Loucy (cell line): ENCODE data around the gene LDHAL6B.

ENCODE experiments used
- CTCF ChIP-seq: fragments of 200-600 bp; sonication (generic); conservative IDR thresholded peaks from 2 replicates; pipeline ENCODE4 v1.5.1; 2014; ENCODE audit warnings: mild to moderate bottlenecking, antibody characterized with exemption, low read length
- EZH2phosphoT487 ChIP-seq: fragments of 200-600 bp; IDR thresholded peaks from 2 replicates; pipeline ENCODE4 v1.6.1; 2018; ENCODE audit warnings: antibody characterized with exemption, mild to moderate bottlenecking, moderate library complexity, borderline replicate concordance

GRCh38 chr15:59158701-59159034 lies 48.0 kb upstream of the LDHAL6B start:
- no peak for TF ChIP-seq CTCF
- no peak for TF ChIP-seq EZH2phosphoT487
